GM12872 (cell line): ENCODE measurements around the gene PTPRK.

Experiments
- CTCF ChIP-seq: IDR thresholded peaks from 3 replicates; pipeline ENCODE4 v1.5.1; 2011; ENCODE audit warnings: low read depth, mild to moderate bottlenecking, low read length, moderate library complexity; ENCODE audit not compliant: insufficient read depth

The PTPRK gene

DNA sequence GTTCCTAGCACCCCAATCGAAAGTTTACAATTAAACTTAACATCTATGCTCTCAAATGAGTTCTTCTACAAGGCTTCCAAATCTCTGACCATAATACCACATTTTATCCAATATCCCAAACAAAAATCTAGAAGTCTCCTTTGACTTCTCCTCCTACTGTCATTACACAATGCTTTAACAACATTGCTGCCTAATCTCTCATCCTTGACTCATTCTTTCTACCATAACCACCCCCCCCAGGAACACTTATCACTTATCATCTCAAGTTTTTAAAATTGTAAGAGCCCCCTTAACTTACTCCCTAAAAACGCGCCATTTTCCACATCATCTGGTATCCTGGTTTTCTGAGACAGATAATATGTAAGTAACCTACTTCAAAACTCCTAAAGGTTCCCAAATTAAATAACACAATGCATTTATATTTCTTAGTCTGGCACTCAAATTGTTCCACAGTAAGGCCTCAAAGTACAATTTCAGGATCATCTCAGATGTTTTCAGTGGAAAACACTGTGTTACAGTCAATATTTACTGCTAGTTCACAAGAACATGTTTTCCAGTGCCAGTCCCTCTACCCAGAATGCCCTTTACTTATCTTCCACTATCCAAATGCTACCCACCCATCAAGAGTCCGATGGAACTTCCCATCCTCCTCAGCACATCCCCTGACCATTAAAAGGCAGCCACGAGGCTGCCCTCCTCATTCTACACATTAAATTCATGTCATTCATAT, 311.4 kb downstream of the PTPRK start:
- TF ChIP-seq CTCF = no peak

- TF ChIP-seq CTCF = no peak
Observed at GRCh38 chr6:128208078-128208477, 312.3 kb downstream of the PTPRK start.

DNA sequence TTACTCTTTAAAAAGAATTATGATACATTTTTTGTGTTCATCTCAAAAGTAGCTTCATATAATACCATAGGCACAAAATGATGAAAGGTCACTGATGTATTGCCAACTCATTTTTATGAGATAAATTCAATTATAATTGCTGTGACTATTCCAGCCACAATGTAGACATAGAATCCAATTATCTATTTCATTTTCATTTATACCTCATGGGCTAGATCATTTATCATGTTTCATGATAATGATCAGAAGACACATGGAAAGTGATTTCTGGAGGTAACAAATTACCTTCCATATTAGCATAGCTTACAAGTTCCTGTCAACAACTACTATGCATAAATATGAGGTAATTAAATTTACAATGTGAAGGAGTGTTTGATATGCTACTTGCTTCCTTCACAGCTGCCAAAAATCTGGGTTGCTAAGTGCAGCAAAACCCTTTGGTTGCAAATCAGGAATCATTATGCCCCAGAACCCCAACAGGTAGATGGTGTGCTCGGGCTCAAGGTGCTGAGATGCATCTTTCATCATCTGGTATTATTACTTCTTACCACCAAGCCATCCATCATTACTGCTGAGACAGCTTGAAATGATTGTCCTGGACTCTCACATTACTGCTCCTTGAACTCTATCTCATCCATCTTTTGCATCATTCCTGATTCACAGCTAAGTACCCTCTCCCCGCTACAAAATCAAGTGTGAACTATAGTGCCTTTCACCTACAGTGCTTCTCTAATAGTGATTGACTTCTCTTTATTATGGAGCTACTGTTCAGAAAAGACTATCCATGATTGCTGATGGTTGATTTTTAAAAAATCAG, 313.6 kb downstream of the PTPRK start:
- no peak for TF ChIP-seq CTCF

GRCh38 chr6:128204616-128205015, 315.8 kb downstream of the PTPRK start:
- TF ChIP-seq CTCF = no peak

GRCh38 chr6:128202169-128202765, 318.1 kb downstream of the PTPRK start:
- no peak for TF ChIP-seq CTCF

DNA sequence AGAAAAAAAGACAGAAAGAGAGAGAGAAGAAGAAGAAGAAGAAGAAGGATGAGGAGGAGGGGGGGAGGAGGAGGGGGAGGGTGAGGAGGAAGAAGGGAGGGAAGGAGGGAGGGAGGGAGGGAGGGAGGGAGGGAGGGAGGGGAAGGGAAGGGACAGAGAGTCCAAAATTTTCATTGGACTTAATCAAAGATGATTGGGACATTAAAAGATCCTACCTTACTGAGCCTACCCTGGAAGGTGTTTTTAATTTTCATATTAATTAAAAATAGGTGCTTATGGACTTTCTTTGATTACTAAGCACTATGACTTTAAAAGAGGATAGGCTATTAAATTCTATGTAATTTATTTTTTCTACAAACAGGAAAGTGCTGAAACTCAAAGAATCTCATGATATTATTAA, 319.6 kb downstream of the PTPRK start:
- no peak for TF ChIP-seq CTCF

DNA sequence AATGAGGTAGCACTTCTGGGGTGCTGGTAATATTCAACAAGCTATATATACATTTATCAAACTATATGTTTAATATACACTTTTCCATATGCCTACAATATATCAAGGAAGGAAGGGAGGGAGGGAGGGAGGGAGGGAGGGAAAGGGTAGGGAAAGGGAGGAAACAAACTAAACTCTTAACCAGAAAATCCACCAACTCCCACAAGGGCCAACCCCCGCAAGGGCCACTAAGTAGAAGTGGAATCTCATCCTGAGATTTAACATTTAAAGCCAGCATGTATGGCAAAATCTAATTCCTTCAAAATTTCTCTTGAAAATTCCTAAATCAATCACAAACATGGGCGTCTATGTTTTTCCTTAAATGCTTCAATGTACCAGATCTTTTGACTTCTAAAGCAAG, 320.9 kb downstream of the PTPRK start:
- TF ChIP-seq CTCF = no peak
